GM21619 (cell line): Measurements from ENCODE around the gene FBXW7.

ENCODE experiments used
- ATAC-seq: cut with Tn5 transposase; IDR thresholded peaks from one replicate; pipeline ENCODE4 v1.9.1; 2021; ENCODE audit not compliant: unreplicated experiment

FBXW7 gene

DNA sequence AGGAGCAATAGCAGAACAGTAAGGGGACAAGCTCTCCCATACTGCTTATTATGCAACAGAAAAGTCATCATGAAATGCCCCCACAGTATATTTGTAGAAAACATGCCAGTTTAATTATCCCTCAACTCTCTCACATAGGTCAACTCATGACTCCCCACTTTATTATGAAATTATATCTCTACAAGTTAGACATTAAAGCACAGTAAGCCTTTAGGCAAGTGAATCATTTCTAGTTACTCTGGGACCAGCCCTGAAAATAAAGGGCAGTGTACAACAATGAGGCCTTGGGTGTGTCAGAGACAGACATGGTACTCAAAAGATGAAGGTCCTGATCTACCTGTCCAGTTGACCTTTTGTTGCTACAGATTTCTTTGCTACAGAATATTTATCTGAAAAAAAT, 191.9 kb downstream of the FBXW7 start:
- ATAC-seq, result no peak

GRCh38 chr4:152342293-152342692, 193.6 kb downstream of the FBXW7 start:
- no peak for ATAC-seq

- ATAC-seq, result no peak
These were observed 195.1 kb downstream of the FBXW7 start for GRCh38 chr4:152340818-152341217.

DNA sequence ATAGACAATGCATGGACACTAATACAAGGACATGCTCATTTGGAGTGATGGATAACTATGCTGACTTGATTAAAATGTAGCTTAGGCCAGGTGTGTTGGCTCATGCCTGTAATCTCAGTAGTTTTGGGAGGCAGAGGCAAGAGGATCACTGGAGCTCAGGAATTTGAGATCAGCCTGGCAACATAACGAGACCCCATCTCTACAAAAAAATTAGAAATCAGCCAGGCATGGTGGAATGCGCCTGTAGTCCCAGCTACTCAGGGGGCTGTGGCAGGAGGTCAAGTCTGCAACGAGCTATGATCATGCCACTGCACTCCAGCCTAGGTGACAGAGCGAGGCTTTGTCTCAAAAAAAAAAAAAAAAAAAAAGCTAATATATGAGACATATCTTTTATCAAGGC, 196.3 kb downstream of the FBXW7 start:
- ATAC-seq, result no peak

DNA sequence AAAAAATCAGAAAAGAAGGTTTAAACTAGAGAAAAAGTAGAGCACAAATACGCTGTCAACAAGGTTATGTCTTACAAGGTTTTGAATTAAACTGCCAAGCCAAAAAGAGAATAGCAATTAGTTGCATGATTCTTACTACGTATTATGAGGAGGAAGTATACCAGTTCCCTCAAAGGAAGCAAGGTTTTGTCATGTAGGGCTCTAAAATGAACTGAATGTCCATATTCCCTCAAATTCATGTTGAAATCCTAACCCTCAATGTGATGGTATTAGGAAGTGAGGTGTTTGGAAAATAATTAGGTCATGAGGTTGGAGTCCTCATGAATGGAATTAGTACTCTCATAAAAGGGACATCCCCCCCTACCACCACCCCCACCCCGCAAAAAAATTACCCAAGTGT, 201.0 kb downstream of the FBXW7 start:
- no peak for ATAC-seq

DNA sequence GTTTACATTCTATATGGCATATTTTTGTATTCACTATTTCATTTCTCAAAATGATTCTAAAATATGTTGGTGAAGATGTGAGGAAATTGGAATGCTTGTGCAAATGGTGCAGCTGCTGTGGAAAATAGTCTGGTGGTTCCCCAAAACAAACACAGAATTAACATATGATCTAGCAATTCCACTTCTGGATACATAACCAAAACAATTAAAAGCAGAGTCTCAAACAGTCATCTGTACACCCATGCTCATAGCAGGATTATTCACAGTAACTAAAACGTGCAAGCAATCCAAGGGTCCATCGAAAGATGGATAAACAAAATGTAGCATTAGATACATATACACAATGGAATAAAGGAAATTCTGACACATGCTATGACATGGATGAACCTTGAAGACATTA, 204.8 kb downstream of the FBXW7 start:
- ATAC-seq, result no peak

- no peak for ATAC-seq
These were observed 207.3 kb downstream of the FBXW7 start for GRCh38 chr4:152328582-152328981.

DNA sequence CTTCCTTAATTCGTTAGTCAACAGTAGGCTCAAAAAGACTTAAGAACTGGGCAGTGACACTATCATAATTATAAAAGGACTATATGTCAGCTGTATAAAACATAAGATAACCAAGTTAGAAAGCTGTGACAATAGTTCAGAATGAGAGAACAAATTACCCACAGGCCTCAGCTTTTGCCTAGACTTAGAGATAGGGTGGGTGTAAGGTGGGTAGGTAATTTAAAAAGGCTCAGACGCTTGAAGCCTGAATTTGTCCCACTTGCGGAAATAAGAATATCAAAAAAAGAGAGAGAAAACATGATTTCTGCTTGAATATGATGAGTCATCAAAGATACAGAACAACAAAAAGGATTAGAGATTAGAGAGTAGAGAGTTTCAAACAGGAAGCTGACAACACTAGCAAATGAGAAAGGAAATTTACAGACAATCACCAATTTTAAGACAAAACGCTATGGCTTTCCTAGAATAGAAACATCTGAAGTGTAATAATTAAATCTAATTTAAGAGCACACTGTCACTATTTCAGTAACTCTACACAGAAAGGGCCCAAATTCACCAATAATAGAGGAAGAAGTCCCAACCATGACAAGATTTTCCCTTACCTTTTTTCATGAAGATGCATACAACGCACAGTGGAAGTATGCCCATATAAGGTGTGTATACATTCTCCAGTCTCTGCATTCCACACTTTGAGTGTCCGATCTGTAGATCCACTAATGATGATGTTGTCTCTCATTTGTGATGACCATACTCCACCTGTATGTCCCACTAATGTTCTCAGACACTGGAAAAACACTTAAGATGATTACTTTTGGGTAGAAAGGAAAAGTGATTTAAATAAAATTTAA, 208.1 kb downstream of the FBXW7 start:
- no peak for ATAC-seq

- no peak for ATAC-seq
These were observed 210.1 kb downstream of the FBXW7 start for GRCh38 chr4:152325831-152326230.

- ATAC-seq, result no peak
These were observed 212.7 kb downstream of the FBXW7 start for GRCh38 chr4:152323221-152323620.

DNA sequence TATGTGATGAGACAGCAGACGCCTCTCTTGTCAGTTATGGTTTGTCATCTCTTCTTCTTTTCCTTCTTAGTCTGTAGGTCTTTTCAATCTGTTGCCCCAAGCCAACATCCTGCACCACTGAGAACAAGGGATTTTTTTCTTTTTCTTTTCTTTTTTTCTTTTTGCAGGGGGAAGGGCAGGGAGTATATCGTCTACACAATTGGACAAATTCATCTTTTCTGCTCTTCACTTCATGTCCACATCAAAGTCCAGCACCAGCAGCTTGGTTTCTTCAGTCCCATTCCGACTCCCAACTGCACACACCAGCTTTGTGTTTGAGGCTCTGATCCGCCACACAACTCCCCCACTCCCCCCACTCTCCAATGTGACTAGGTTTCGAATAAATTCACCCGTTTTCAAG, 213.2 kb downstream of the FBXW7 start:
- no peak for ATAC-seq

DNA sequence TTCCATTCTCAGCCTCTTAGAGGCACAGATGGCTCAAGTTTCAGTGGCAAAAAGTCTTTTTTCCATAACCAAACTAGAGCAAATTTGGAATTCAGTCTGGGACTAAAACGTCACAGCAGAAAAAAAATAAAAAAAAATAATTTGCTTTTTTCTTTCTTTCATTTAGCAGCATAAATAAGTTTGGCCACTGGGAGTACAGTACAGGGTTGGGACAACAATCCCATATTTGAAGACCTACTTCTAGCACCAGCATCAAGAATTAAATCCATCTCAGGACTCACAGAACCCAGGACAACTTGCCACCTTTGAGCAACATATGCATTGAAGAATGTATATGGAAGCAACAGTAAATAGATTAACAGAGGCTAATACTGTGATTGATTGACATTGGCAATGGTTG, 214.0 kb downstream of the FBXW7 start:
- no peak for ATAC-seq

DNA sequence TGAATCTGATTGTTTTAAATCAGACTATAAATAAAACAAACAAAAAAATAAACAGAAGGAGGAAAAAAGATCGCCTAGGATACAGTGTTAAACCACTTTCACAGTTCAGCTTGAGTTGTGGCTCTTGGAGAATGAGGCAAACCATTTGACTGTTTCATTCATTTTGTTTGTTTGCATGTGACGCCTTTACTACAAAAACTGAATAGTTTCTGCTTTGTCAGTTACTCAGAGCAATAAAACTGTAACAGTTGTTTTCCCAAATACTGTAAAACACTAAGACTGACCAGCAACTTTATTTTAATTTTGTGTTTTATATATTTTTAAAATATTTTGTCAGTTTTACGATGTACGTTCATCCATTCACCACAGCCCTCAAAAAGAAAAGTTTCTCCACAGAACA, 214.5 kb downstream of the FBXW7 start:
- ATAC-seq, result no peak

- ATAC-seq, result no peak
These were observed 218.9 kb downstream of the FBXW7 start for GRCh38 chr4:152316969-152317368.

GRCh38 chr4:152310257-152310656, 225.6 kb downstream of the FBXW7 start:
- ATAC-seq, result no peak

- ATAC-seq, result no peak
These were observed 226.5 kb downstream of the FBXW7 start for GRCh38 chr4:152309418-152309817.

DNA sequence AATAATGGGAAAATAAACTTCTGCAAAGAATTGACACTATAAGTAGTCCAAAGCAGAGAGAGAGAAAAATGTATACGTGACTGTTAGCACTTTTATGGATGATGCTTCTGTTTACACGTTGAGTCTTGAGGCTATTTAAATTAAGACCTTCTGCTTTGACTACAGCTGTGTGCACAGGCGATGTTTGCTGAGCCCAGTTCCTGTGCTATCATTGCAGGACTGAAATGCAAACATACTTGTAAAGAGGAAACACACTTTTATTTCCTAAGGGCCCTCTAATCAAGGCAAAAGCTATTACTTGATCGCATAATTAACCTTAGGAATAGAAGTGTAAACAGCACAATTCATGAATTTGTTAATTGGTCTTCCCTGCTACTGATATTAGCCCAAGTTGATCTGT, 226.9 kb downstream of the FBXW7 start:
- ATAC-seq, result no peak

- no peak for ATAC-seq
These were observed 228.2 kb downstream of the FBXW7 start for GRCh38 chr4:152307669-152308068.

GRCh38 chr4:152306541-152306940, 229.4 kb downstream of the FBXW7 start:
- no peak for ATAC-seq

DNA sequence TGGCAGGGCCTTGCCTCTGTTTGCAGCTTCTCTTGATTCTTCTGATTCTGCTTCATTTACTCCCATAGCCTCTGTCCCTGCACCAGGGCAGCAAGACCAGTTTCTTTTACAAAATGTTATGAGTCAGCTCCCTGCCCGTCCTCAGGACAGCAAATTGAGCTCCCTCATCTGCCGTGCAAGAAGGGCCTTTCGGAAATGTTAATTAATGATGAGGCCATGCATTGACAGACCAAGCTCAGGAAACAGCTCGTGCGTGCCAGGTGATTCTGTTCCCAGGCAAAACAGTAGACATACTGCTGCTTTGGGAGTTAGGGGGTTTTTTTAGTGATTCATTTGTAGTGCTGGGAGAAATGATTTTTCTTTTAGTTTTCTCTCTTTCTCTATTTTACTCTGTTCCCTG, 231.7 kb downstream of the FBXW7 start:
- ATAC-seq, result peak; percentile 90

- no peak for ATAC-seq
These were observed 234.5 kb downstream of the FBXW7 start for GRCh38 chr4:152301381-152301780.

DNA sequence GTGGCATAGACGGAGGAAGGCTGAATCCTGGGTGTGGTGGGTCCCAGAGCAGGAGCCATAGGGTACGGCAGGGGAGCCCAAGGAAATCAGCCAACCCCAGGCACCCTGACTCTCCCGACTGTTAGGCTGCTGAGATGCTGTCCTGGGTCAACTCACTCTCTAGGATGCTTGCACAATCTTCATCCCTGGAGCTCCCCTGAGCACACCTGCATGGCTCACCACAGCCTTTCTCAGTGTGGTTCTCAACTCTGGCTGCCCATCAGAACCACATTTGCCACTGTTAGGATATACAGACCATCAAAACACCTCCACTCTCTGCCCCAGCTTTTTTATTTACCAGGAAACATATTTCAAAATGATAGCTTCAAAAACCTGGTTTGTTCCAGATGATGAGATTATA, 236.3 kb downstream of the FBXW7 start:
- no peak for ATAC-seq

DNA sequence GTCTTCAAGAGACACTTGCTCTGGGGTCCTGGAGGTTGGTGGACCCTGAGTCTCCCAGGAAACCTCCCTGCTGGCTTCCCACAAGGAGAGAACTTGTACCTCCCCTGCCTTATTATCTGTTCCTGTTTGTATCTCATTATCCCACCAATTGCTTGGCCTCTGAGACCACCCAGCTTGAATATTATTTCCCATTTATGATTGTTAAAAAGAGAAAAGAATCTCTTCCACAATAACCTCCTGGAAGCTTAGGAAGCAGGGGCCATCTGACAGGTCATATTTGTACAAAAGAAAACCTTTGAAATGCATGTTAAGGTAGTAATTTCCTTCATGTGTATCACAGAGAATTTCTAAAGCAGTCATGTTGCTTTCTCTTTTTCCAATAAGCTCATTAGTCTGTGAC, 239.5 kb downstream of the FBXW7 start:
- no peak for ATAC-seq
